Measurements from ENCODE around the gene TBX15.
"Not testable (repeated sequence)": the region's sequence is repeated elsewhere in the genome, so short reads cannot be mapped to it uniquely, and the experiment has no call there.

Gene TBX15

DNA sequence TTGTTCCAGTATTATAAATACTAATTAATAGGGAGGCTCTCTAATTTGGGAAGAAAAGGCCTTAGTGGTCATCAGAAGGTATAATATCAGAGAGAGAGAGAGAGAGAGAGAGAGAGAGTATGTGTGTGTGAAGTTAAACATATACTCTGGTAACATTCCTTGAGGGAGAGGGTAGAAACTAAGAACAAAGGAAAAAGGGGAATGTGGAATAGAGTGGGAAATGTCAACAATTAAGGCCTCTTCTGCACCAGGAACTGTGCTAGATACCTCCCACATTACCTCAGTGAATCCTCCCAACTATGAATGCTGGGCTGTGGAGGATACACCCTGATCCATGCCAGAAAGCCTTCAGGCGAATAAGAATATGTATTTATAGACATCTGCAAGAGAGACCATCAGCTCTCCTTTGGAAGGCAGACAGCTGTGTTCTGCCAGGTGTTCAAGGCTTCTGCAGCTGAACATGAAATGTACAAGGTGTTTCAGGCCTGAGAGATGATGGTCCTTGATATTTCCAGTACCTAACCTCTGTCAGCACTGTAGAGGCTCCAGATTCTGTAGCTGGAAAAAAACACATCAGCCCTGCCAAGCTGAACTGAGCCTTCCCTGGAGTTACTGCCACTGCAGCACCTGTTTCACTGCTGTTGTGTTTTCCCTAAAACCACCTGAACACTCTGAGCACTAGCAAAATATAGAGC, 29.1 kb downstream of the TBX15 start:
- no peak for DNase-seq

DNA sequence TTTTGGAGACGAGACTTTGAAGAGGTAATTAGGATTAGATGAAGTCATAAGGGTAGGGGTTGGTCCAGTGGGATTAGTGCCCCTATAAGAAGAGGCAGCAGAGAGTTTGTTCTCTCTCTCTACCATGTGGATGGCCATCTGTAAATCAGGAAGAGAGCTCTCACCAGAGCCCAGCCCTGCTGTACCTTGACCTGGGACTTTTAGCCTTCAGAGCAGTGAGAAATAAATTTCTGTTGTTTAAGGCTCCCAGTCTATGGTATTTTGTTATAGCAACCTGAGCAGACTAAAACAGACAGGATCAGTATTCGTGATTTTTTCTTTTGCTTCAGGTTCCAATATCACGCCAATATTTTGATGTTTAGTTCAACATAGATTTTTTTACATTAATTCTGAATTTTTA, 30.0 kb downstream of the TBX15 start:
- no peak for DNase-seq

DNA sequence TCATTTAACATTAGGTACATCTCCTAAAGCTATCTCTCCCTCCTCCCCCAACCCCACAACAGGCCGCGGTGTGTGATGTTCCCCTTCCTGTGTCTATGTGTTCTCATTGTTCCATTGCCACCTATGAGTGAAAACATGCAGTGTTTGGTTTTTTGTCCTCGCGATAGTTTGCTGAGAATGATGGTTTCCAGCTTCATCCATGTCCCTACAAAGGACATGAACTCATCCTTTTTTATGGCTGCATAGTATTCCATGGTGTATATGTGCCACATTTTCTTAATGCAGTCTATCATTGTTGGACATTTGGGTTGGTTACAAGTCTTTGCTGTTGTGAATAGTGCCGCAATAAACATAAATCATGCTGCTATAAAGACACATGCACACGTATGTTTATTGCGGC, 30.6 kb downstream of the TBX15 start:
- DNase-seq, result not testable (repeated sequence)

DNA sequence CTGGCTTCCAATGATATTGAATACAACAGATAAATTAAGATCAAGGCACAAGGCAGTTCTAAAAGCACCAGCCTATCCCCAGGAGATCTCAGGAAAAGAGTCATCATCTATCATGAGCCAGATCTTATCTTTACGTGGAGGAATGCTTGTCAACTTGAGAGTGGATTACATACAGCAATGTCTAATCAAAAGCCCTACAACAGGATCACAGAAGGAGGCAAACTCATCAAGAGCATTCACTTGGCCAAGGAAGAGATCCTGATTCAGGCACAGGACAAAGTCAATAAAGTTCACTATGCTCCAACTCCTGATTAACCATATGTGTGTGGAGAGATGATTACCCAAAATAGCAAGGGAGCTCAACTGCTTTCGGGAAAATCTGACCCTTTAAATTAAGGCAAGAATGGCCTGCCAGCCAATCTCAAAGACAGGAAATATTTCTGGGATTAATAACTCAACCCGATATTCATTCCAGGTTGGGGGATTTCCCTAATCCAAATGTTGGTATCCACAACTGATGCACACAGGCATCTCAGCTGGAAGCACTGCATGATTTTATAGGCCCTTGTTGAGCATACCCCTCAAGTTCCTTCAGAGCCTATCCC, 33.7 kb downstream of the TBX15 start:
- peak; percentile 68 for DNase-seq

DNA sequence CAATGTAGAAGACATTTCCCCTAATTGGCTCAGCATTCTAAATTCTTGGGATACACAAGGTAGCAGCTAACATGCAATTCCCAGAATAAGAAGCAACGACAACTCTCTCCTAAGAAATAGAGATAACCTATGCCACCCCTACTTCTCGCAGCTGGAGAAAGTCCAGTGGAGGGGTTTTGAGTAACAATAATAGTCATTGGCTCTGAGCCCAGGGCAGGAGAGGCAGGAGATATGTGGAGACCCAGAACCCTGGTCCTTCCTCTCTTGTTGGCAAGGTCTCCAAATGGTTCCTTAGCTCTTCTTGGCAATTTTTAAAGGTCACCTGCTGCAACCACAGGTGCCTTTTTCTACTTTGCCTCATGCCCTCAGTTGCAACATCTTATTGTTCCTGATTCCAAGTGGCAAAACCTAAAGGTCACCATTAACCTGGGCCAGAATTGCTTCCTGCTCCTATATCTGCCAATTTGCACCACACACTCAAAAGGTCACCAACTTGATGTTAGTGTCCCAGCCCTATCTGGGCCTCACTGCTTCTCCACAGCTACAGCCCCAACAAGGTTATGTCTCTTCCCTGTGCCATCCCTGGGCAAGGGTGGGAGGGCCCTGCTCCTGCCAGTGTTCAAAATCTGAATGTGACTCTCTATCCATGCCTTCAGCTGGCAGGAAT, 36.7 kb downstream of the TBX15 start:
- no peak for DNase-seq

DNA sequence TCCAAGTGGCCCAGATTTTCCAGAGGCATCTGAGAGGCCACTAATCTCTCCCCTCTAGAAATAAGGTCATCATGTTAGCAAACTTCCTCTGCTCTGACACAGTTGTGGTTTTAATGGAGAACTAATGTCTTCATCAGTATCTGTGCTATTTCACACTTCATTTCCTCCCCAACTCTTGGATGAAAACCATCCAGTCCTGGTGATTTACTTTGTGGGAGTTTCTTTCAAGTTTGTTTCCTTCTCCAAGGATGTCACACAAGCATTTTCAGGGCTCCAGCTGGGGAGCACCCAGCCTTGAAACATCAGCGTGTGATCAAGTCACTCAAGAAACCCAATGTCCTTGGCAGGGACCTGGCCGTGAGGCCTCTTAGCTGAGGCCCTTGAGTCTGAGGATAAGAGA, 38.8 kb downstream of the TBX15 start:
- peak; percentile 91 for DNase-seq

DNA sequence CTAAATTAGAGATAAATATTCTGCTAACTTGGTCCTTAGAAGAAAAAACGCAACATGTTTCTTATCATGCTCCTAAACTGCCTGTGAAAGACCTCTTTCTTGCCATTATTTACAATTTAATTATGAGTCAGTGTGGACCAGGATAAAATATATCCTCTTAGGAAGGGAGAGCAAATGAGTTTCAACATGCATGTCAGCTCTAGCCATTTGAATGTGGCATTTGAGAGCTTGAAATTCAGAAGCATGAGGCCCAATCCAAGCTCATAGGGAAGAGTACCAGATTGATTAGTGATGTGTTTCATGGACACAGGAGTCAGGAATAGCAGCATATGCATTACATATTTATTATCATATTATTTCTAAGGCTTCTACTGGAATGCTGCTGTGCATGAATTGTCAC, 39.3 kb downstream of the TBX15 start:
- no peak for DNase-seq

DNA sequence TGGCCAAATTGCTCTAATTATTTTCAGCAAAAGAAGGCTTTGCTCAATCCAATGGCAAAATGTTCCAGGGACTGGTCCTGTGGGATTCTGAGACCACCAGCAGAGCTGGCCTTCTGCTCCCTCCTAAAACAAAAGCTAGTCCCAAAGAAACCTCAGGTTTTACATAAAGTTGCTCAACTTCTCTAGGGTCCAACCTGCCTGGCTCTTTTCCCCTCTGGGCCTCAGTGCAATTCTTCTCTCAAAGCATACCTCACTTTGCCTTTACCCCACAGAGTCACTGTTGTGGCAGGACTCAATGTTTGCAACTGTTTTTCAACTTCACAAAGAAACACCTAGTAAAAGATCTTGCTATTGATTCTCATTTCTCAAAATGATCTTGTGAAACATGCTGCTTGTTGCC, 39.8 kb downstream of the TBX15 start:
- DNase-seq, result no peak

DNA sequence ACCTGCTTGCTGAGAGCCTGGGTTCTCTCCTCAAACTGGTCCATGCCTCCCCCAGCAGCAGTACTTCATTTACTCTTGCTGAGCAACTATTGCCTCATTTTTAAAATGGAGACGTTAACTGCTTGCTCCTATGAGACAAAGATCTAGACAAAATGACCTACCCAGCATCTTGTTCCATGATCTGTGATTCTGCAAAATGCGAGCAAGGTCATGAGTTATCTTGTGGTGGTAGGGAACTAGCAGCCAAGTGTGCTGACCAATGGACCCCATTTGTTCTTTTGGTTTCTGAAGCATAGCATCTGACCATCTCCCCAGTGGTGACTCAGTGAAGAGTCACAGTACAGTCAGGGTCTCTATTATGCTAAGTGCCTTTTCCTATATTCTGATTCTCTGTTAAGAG, 40.4 kb downstream of the TBX15 start:
- peak; percentile 69 for DNase-seq

DNA sequence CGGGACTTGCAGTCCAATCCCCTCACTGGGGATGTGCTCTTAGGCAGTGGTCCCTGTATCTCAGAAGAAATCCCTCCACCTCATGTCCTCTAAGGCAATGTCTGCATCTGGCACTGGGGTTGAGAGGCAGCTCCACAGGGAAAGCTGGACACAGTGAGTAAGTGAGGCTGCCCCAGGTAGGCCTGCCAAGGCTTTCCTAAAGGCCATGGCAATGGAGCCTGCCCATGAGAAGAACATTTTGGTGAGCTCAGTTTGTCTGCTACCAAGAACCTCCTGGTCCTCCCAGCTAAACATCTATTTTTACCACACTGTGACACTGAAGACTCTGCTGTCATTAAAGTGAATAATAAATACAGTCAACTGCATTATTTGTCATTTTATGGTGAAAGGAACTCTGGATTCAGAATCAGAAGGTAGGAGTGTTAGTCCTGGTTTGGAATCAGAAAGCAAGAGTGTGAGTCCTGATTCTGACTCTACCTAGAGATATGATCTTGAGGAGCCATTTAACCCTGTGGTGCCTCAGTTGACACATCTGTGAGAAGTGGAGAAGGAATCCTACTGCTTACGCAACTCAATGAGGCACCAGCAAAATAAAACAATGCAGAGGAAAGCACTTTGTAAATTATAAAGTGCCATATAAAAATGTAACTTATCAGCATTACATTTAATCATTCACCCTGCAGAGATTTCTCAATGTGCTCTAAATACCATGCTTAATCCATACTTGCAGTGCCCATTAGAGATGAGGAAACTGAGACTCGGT, 41.0 kb downstream of the TBX15 start:
- DNase-seq, result no peak

DNA sequence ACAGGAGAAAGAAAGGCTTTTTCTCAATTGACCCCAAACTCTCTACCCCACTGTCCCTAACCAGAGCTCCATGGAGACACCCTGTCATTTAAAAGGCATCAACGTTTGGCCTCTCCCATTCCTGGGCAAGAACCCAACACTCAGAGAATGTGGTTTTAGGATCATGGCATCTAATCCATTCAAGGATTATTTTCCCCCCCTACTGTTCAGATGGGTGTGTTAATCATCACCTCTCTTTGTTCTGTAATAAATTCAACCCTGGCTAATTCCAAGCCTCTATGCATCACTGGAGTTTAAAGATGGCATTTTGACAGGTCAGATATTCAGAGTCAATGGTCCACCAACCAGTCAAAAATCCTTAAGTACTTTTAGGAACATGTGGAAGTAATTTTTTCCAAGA, 42.7 kb downstream of the TBX15 start:
- DNase-seq, result peak; percentile 91

DNA sequence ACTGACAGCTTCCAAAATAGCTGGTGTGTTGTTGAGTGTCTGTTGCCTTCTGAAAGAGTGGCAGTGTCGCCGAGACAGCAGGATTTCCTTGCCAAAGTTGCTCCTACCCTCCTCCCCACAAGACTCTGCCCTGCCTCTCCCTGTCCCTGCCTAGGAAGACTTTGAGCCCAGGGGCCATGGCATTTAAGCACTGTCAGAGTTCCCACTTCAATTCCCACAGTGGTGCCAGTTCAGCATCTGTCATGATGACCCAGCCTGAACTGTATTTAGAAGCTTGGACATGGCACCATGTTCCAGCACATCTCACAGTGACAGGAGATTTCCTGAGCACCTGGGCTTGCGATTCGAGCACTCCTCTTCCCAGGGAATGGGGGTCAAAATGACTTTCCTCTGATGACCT, 43.6 kb downstream of the TBX15 start:
- DNase-seq, result no peak

DNA sequence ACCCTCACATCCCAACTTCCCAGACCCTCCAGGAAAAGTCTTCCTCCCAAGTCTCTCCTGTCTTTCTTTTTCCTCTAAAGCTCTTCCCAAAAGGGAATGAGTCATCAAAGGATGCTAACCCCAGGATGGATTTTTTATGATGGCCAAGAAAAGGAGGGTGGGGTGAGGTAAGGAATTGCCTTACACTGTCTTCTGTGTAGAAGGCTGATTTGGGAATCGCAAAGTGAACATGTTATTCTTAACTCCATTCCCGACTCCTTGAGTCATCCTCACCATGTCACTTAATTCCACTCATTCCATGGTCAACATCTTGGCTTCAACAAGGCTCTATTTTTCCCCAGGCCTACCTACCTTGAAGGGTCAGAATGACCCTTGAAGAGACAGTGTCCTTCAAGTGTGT, 44.0 kb downstream of the TBX15 start:
- DNase-seq, result peak; percentile 87

DNA sequence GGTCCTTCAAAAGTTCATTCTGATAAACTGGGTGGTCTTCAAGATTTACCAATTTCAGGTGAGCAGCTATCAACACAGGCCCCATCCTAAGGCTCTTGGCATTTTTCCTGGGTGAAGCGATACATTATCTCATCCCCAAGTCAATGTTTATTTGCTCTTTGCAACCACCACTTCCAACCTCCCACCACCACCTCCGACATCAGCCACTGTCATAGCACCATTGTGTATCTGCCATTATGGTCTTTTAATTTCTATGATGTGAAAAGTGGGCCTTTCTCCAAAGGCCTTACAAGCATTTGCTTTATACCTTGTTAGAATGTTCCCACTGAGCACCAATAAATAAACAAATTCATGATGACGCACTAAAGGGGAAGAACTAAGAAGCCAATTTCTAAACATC, 47.2 kb downstream of the TBX15 start:
- no peak for DNase-seq

DNA sequence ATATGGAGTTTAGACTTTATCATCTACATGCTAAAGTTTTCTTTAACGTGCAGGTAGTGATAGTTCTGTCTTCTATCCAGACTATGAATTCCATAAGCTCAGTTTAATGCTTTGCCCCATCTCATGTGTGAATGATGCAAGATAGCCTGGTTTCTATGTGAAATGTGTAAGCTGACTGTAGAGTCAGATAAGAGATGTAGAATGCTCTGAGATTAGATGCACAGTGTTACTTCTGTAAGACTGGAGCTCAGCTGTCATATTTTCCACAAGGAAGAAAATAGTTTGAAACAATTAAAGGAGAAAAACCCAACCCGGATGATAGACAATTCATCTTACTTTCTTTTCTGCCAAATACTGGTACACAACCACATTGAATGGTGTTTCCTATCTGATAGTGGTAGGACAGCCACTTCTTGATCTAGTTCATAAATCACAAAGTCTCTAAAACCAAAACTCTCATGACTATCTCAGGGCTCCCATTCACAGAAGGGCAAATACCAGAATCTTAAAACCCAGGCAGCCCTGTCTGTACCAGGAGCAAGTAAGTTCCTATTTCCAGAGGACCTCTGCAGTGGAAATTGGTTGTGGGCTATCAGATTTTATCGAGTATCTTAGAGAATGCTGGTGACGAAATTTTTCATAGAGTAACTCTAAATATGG, 50.6 kb downstream of the TBX15 start:
- no peak for DNase-seq

DNA sequence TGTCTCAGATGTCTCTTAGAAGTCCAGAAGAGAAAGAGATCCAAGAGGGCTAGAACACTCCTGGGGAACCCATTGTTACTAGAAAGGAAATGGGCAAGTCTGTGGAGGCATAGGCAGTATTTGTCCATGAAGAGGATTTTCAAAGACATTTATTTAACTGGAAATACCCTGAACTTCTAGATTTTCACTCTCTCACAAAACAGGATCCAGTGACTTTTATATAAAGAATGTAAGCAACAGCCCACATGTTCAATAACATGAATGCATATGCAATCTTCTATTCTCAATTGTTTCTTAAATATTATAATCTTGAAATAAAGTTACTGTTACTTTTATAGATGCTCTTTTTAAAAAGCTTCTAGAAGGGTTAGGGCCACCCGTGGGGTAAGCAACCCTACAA, 53.4 kb downstream of the TBX15 start:
- peak; percentile 41 for DNase-seq

DNA sequence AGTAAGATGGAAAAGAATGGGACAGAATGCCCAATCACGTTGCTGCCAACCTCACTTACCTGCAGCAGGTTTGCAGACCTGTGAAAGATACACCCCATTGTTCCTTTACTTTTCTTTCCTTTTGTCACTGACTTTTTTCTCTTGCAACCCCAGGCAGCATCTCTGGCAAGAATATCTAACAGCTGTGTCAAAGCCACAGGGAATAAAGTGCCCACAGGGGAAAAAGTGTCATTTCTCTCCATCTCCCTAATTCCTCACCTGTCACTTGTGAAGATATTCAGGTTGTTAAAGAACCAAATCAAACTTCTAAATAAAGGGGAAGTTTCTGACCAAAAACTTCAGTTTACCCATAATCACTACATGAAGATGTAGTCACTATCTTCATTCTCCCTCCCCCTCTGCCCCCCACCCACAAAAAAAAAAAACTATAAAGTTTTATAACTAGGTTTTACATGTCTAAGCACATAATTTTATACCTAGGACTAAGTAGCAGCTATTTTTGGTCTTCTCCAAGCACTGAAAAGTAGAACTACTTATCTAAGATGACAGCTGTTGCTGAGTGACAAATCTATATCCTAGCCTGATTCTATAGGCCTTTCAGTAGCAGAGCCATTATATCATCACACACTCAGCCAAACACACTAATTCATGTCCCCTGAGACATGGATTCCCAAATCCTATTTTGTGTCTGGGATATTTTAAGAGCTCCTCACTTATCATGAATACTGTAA, 54.9 kb downstream of the TBX15 start:
- peak; percentile 44 for DNase-seq

DNA sequence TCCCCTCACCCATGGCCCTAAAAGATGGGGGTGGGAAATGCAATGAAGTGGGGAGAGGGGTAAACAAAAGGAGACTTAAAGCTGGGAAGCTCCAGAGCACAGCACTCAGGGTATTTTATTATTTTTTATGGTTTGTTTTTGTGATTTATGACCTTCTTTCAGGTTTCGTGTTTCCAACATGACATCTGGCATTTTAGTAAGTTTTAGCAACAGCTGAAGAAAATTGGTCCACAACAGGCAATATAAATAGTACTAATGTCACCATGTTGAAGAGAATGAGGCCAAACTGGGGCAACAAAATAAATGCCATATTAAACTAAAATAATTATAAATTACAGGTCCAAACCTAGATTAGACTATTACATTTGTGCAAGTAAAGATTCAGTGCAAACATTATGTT, 56.3 kb downstream of the TBX15 start:
- no peak for DNase-seq

DNA sequence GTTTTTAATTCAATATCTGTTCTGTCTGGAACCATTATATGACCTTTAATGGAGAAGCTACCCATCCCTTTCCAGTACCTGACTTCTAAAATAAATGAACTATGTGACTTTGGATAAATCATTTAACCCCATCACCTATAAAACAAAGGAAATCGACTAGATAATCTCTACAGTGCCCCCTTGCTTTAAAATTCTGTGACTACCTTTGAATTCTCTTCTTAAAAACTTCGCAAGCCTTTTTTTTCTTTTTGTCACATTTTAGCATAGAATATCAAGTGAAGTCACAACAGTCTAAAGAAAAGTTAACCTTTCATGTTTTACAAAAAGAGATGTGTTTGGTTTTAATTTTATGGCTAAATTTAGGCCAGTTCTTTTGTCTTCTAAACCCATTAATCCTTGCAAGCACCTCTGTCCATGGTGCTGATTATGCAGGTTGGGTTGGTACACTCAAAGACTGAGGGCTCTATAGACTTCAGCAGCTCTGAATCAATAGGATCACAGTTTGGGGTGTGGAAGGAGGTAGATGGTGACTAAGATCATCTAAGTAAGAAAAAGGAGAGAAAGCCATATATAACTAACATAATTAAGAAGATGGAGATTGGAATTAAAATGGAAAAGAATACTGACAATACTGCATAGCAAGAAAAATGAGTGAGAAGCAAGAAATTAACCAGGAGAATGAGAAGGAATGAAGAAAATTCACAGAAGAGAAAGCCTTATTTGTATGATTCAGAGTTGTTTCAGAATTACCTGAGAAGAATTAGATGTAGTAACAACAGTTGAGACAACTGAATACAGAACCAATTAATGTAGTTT, 59.2 kb downstream of the TBX15 start:
- DNase-seq, result peak; percentile 59

DNA sequence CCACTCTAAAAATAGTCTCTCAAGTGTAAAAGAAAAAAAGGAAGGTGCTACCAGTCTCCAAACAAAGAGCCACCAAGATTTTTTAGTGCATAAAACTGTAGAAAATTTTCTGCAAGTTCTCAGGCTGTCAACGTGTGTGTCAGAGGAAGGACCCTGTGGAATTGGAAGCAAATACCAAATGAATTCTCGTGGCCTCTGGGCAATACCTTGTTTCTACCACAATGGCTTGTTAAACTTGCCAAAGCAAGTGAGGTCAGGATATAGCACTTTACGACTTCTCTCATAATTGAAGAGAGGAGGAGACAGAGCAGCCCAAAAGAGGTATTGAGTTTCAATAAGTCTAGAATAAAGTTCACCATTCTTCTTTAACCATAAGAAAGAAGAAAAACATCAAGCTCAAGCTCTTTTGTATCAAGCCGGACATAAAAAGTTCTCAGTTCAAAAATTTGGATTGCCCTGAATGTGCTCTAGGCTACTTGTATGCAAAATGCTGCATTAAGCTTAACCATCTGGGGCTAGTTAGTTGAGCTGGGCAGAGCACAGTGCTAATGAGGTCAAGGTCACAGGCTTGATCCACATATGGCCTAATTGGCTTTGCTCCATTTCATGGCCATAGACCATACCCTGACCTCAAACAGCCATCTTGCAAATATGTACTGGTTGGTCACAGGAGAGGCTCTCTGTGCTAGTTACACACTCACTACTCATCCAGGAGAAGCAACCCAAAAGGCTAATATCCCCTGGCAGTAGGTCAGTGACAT, 60.5 kb downstream of the TBX15 start:
- DNase-seq, result peak; percentile 57

Measured in fibroblast of skin of scalp (primary cell).